ENCODE data around the gene DEDD. TPM values are rescaled to one million over a fixed set of nuclear protein-coding genes. Genes with fewer than 3 reads are reported as not detected.

The DEDD gene
- total and polyA plus RNA-seq, 7 experiments from 2014 or later = 34.0 to 48.7 (median 36.0) TPM

GRCh38 chr1:161140755-161141400 is 8.4 kb upstream of the DEDD start:
- no peak overlapping the region for H3K4me3 Mint-ChIP-seq
- no peaks in the 10 kb centered on the region for H3K27me3 ChIP-seq (ENCODE audit: control insufficient read depth in 2 of 2, insufficient read depth in 2 of 2, low read length in 2 of 2)
- H3K27me3 Mint-ChIP-seq = no peaks in the 10 kb centered on the region
- no peak for DNase-seq
- ChIA-PET CTCF (interaction anchor here (0.5 to 2.7 kb wide), 8 partner anchors 17 to 244 kb away, joined by 3 to 19 read pairs (median 4); partner anchors contain the start of genes NIT1 and PFDN2), POLR2A (interaction anchor here (0.8 to 1.5 kb wide), 5 partner anchors 8 to 143 kb away, joined by 3 to 8 read pairs (median 3); partner anchors contain the start of genes DEDD, NIT1, PFDN2 and UFC1)
- no peak overlapping the region for H3K4me3 ChIP-seq (ENCODE audit: low read length)
- H3K27ac Mint-ChIP-seq = no peak overlapping the region
- peaks cover 0 to 11% (median 7%) of the 10 kb centered on the region in 7 donors for H3K4me1 Mint-ChIP-seq
- H3K27ac ChIP-seq (ENCODE audit: low read depth, low read length) = no peak overlapping the region
- ATAC-seq = no peak
- no peaks in the 10 kb centered on the region for H3K9me3 ChIP-seq (ENCODE audit: control insufficient read depth in 2 of 3, low read length in 3 of 3)
- intact Hi-C loops (cut with micrococcal nuclease) = no loop called here
- H3K36me3 ChIP-seq (ENCODE audit: control insufficient read depth in 2 of 3, insufficient read depth in 3 of 3, low read length in 3 of 3) = no peaks in the 10 kb centered on the region
- H3K9me3 Mint-ChIP-seq = no peaks in the 10 kb centered on the region
- H3K36me3 Mint-ChIP-seq = no peaks in the 10 kb centered on the region
- no peaks in the 10 kb centered on the region for H3K4me1 ChIP-seq (ENCODE audit: control insufficient read depth in 2 of 2, insufficient read depth in 2 of 2, low read length in 2 of 2)

GRCh38 chr1:161139766-161140165 is 7.3 kb upstream of the DEDD start:
- peak overlapping the region in 1 of 9 donors; percentile 54 for H3K27ac Mint-ChIP-seq
- no peaks in the 10 kb centered on the region for H3K27me3 Mint-ChIP-seq
- H3K4me3 Mint-ChIP-seq = no peak overlapping the region
- DNase-seq (peak in 5 of 9 donors; percentile 40 to 58 (median 50)), ATAC-seq (peak; percentile 73)
- Histone ChIP-seq H3K9me3 (ENCODE audit: control insufficient read depth in 2 of 3, low read length in 3 of 3) (no peaks in the 10 kb centered on the region), H3K27ac (ENCODE audit: low read depth, low read length) (no peak overlapping the region), H3K36me3 (ENCODE audit: control insufficient read depth in 2 of 3, insufficient read depth in 3 of 3, low read length in 3 of 3) (no peaks in the 10 kb centered on the region), H3K27me3 (ENCODE audit: control insufficient read depth in 2 of 2, insufficient read depth in 2 of 2, low read length in 2 of 2) (no peaks in the 10 kb centered on the region), H3K4me1 (ENCODE audit: control insufficient read depth in 2 of 2, insufficient read depth in 2 of 2, low read length in 2 of 2) (no peaks in the 10 kb centered on the region), H3K4me3 (ENCODE audit: low read length) (no peak overlapping the region)
- no peaks in the 10 kb centered on the region for H3K9me3 Mint-ChIP-seq
- CTCF ChIA-PET = interaction anchor here (0.6 to 2.7 kb wide), 6 partner anchors 42 to 741 kb away, joined by 3 to 19 read pairs (median 6); partner anchors contain the start of genes ARHGAP30, KLHDC9 and USF1
- H3K36me3 Mint-ChIP-seq = peaks cover 0 to 4% (median 0%) of the 10 kb centered on the region in 5 donors
- intact Hi-C loops (cut with micrococcal nuclease) = loop anchor here (1.0 to 10.0 kb wide), 9 partner anchors 41 to 795 kb away; partner anchors contain the start of genes COPA (in 1 of the 2), KLHDC9 (in 1 of the 2) and NCSTN (in 1 of the 2)
- H3K4me1 Mint-ChIP-seq = peaks cover 4 to 17% (median 10%) of the 10 kb centered on the region in 7 donors
- POLR2A ChIA-PET = interaction anchor here (0.9 to 1.3 kb wide), 4 partner anchors 14 to 70 kb away, joined by 3 to 6 read pairs (median 4); partner anchors contain the start of genes ARHGAP30, PPOX and UFC1

- peak overlapping the region in 8 of 9 donors; percentile 2 to 81 (median 62) for H3K27ac Mint-ChIP-seq
- ATAC-seq (no peak), DNase-seq (no peak)
- H3K27me3 Mint-ChIP-seq = no peaks in the 10 kb centered on the region
- H3K27ac ChIP-seq (ENCODE audit: low read depth, low read length) = no peak overlapping the region
- peak overlapping the region in 5 of 10 donors; percentile 1 to 35 (median 10) for H3K4me3 Mint-ChIP-seq
- intact Hi-C loops (cut with micrococcal nuclease) = loop anchor here (5.0 to 10.0 kb wide), 5 partner anchors 146 to 794 kb away; partner anchors contain the start of genes COPA (in 1 of the 2) and NCSTN (in 1 of the 2)
- no peak overlapping the region for H3K4me3 ChIP-seq (ENCODE audit: low read length)
- peaks cover 5 to 17% (median 10%) of the 10 kb centered on the region in 7 donors for H3K4me1 Mint-ChIP-seq
- ChIA-PET POLR2A (interaction anchor here (0.6 to 3.7 kb wide), 6 partner anchors 26 to 246 kb away, joined by 3 to 13 read pairs (median 4); partner anchors contain the start of genes ARHGAP30, PPOX and USF1), CTCF (interaction anchor here (0.6 to 2.1 kb wide), 13 partner anchors 17 to 431 kb away, joined by 3 to 8 read pairs (median 3); partner anchors contain the start of genes ARHGAP30, KLHDC9, NIT1 and PFDN2)
- peaks cover 5% of the 10 kb centered on the region in 2 donors for H3K4me1 ChIP-seq (ENCODE audit: control insufficient read depth in 2 of 2, insufficient read depth in 2 of 2, low read length in 2 of 2)
- H3K36me3 ChIP-seq (ENCODE audit: control insufficient read depth in 2 of 3, insufficient read depth in 3 of 3, low read length in 3 of 3) = no peaks in the 10 kb centered on the region
- no peaks in the 10 kb centered on the region for H3K9me3 ChIP-seq (ENCODE audit: control insufficient read depth in 2 of 3, low read length in 3 of 3)
- H3K36me3 Mint-ChIP-seq = peaks cover 0 to 4% (median 0%) of the 10 kb centered on the region in 5 donors
- no peaks in the 10 kb centered on the region for H3K9me3 Mint-ChIP-seq
- no peaks in the 10 kb centered on the region for H3K27me3 ChIP-seq (ENCODE audit: control insufficient read depth in 2 of 2, insufficient read depth in 2 of 2, low read length in 2 of 2)
Observed at GRCh38 chr1:161138431-161138830, 6.0 kb upstream of the DEDD start.

- peaks cover 6 to 8% of the 10 kb centered on the region in 2 donors for H3K4me1 ChIP-seq (ENCODE audit: control insufficient read depth in 2 of 2, insufficient read depth in 2 of 2, low read length in 2 of 2)
- no peaks in the 10 kb centered on the region for H3K27me3 Mint-ChIP-seq
- no peak for DNase-seq
- peaks cover 5 to 17% (median 10%) of the 10 kb centered on the region in 7 donors for H3K4me1 Mint-ChIP-seq
- H3K4me3 Mint-ChIP-seq = peak overlapping the region in 3 of 10 donors; percentile 1 to 26 (median 8)
- H3K4me3 ChIP-seq (ENCODE audit: low read length) = no peak overlapping the region
- H3K36me3 ChIP-seq (ENCODE audit: control insufficient read depth in 2 of 3, insufficient read depth in 3 of 3, low read length in 3 of 3) = peaks cover 0 to 3% (median 0%) of the 10 kb centered on the region in 3 experiments
- peaks cover 0 to 4% (median 0%) of the 10 kb centered on the region in 5 donors for H3K36me3 Mint-ChIP-seq
- H3K9me3 Mint-ChIP-seq = no peaks in the 10 kb centered on the region
- ChIA-PET CTCF (interaction anchor here (0.7 to 2.1 kb wide), 13 partner anchors 16 to 185 kb away, joined by 3 to 8 read pairs (median 3); partner anchors contain the start of genes ARHGAP30, KLHDC9, NIT1 and PFDN2), POLR2A (interaction anchor here (0.6 to 4.0 kb wide), 6 partner anchors 15 to 246 kb away, joined by 3 to 18 read pairs (median 4); partner anchors contain the start of genes ARHGAP30, UFC1 and USF1)
- H3K27me3 ChIP-seq (ENCODE audit: control insufficient read depth in 2 of 2, insufficient read depth in 2 of 2, low read length in 2 of 2) = no peaks in the 10 kb centered on the region
- intact Hi-C loops (cut with micrococcal nuclease) = loop anchor here (5.0 to 10.0 kb wide), 5 partner anchors 146 to 793 kb away; partner anchors contain the start of genes COPA (in 1 of the 2) and NCSTN (in 1 of the 2)
- ATAC-seq = no peak
- H3K27ac ChIP-seq (ENCODE audit: low read depth, low read length) = no peak overlapping the region
- H3K27ac Mint-ChIP-seq = peak overlapping the region in 4 of 9 donors; percentile 5 to 81 (median 38)
- H3K9me3 ChIP-seq (ENCODE audit: control insufficient read depth in 2 of 3, low read length in 3 of 3) = no peaks in the 10 kb centered on the region
Observed at GRCh38 chr1:161137881-161138280, 5.4 kb upstream of the DEDD start.

- no peak for ATAC-seq
- intact Hi-C loops (cut with micrococcal nuclease) = loop anchor here (2.0 to 10.0 kb wide), 4 partner anchors 36 to 788 kb away; partner anchors contain the start of genes COPA (in 1 of the 2) and NCSTN (in 1 of the 2)
- POLR2A ChIA-PET = interaction anchor here (0.7 to 3.1 kb wide), 18 partner anchors 8 to 93 kb away, joined by 3 to 39 read pairs (median 5); partner anchors contain the start of genes APOA2, ARHGAP30, NIT1 and PFDN2
Observed at GRCh38 chr1:161133220-161133740, 813 bp upstream of the DEDD start.

More at GRCh38 chr1:161133220-161133740, 813 bp upstream of the DEDD start:
- H3K9me3 ChIP-seq (ENCODE audit: control insufficient read depth in 2 of 3, low read length in 3 of 3) = no peaks in the 10 kb centered on the region
- Mint-ChIP-seq H3K27ac (no peak overlapping the region), H3K27me3 (no peaks in the 10 kb centered on the region), H3K9me3 (no peaks in the 10 kb centered on the region), H3K4me1 (peaks cover 26 to 45% (median 43%) of the 10 kb centered on the region in 7 donors), H3K36me3 (peaks cover 0 to 7% (median 4%) of the 10 kb centered on the region in 5 donors), H3K4me3 (no peak overlapping the region)
- DNase-seq = no peak
- peaks cover 0 to 11% (median 0%) of the 10 kb centered on the region in 3 experiments for H3K36me3 ChIP-seq (ENCODE audit: control insufficient read depth in 2 of 3, insufficient read depth in 3 of 3, low read length in 3 of 3)
- CTCF ChIA-PET = interaction anchor here (0.6 to 1.9 kb wide), 10 partner anchors 11 to 176 kb away, joined by 3 to 7 read pairs (median 4); partner anchors contain the start of genes KLHDC9, NIT1, PFDN2 and TOMM40L
- no peaks in the 10 kb centered on the region for H3K27me3 ChIP-seq (ENCODE audit: control insufficient read depth in 2 of 2, insufficient read depth in 2 of 2, low read length in 2 of 2)
- H3K4me3 ChIP-seq (ENCODE audit: low read length) = peak overlapping the region; percentile 96
- peak overlapping the region; percentile 89 for H3K27ac ChIP-seq (ENCODE audit: low read depth, low read length)
- H3K4me1 ChIP-seq (ENCODE audit: control insufficient read depth in 2 of 2, insufficient read depth in 2 of 2, low read length in 2 of 2) = peaks cover 19 to 30% of the 10 kb centered on the region in 2 donors

All from naive thymus-derived CD4-positive, alpha-beta T cell (primary cell).